Heart left ventricle (tissue), 16 donors: ENCODE measurements around the gene FGD1. TPM values are rescaled to one million over a fixed set of nuclear protein-coding genes. Genes with fewer than 3 reads are reported as not detected.

Experiments used
- ATAC-seq, 4 donors: fragments of 200-7000 bp; cut with Tn5 transposase; one replicate each; pipeline ENCODE4 v1.9.1; 2020 to 2022; ENCODE audit warnings: moderate library complexity in 4 of 4, mild to moderate bottlenecking in 3 of 4, moderate number of reproducible peaks in 1 of 4
- DNase-seq, 5 donors: peaks; one replicate each; pipeline ENCODE4 v3.0.0-alpha.2; 2020
- H3K27ac ChIP-seq, 12 donors: fragments of 200-600 bp; sonication (generic) in 4 of 12; one replicate each; pipeline versions ENCODE4 v1.5.0 to v1.8.0; 2016 to 2022; ENCODE audit warnings: mild to moderate bottlenecking in 2 of 12
- H3K27me3 ChIP-seq, 9 donors: fragments of 200-600 bp; sonication (generic) in 2 of 9; one replicate each; pipeline versions ENCODE4 v1.5.1 to v1.8.0; 2016 to 2022; ENCODE audit warnings: mild to moderate bottlenecking in 3 of 9
- H3K36me3 ChIP-seq, 9 donors: fragments of 200-600 bp; sonication (generic) in 2 of 9; one replicate each; pipeline versions ENCODE4 v1.5.0 to v1.8.0; 2018 to 2022; ENCODE audit warnings: mild to moderate bottlenecking in 2 of 9
- H3K4me1 ChIP-seq, 12 donors: fragments of 200-600 bp; sonication (generic) in 4 of 12; one replicate each; pipeline versions ENCODE4 v1.5.0 to v1.8.0; 2016 to 2022; ENCODE audit warnings: mild to moderate bottlenecking in 3 of 12
- H3K4me3 ChIP-seq, 12 donors: fragments of 200-600 bp; sonication (generic) in 4 of 12; one replicate each; pipeline versions ENCODE4 v1.5.0 to v1.8.0; 2017 to 2022; ENCODE audit warnings: mild to moderate bottlenecking in 9 of 12, moderate library complexity in 4 of 12
- H3K9me3 ChIP-seq, 12 donors: fragments of 200-600 bp; sonication (generic) in 4 of 12; one replicate each; pipeline versions ENCODE4 v1.5.0 to v1.8.0; 2016 to 2022; ENCODE audit warnings: mild to moderate bottlenecking in 1 of 12
- CTCF ChIP-seq, 12 donors: fragments of 200-600 bp; sonication (generic) in 4 of 12; IDR thresholded peaks; one replicate each; pipeline versions ENCODE4 v1.5.0 to v1.8.0; 2018 to 2022; ENCODE audit warnings: antibody characterized with exemption in 12 of 12, mild to moderate bottlenecking in 5 of 12
- POLR2A ChIP-seq, 2 donors: fragments of 450-650 bp; IDR thresholded peaks; one replicate each; pipeline ENCODE4 v1.6.1; 2017; ENCODE audit warnings: antibody characterized with exemption in 2 of 2, mild to moderate bottlenecking in 2 of 2, moderate library complexity in 2 of 2
- WGBS, 4 donors: extraction: QIAGEN DNeasy Blood & Tissue Kit in 2 of 4; methylation state at CpG; one replicate each; pipeline versions ENCODE4 v1.1.5 to v1.1.7; 2013 to 2018; 5-methylcytosine and 5-hydroxymethylcytosine counted together
- intact Hi-C, 10 donors: fragments of 100-400 bp; cut with DNase I; formaldehyde crosslinking; loops; one replicate each; pipeline versions ENCODE4 v1.11.1 to v1.14.2; 2022
- polyA plus RNA-seq, 2 donors: library from polyadenylated mRNA; stranded (reverse); fragments of 200-250 nt; gene quantifications; one replicate each; pipeline ENCODE4 v1.2.3, GENCODE V29; 2013
- total RNA-seq, 9 donors: library from RNA; depleted of rRNA in 2 of 9; stranded (reverse); fragments of >200 nt in 2 of 9; fragmentation: NEBNext Ultra II Directional in 3 of 9; extraction: Animal tissue kit (Norgen Biotek cat#: 25700) in 3 of 9; gene quantifications; one replicate each; pipeline versions ENCODE4 v1.1.0 to v1.2.4, GENCODE V29; 2016 to 2023
- donor health status: ischemic (EF 13 %, LVEDD 7.1; RV severe dilation, severe dysfunction).
- donor health status: healthy with polysubstance abuse.
- donor health status: DM: no; HTN: yes; CAD: no.
- donor health status: DM: no; HTN: no; CAD: no.
- donor health status: ischemic (EF 25% LVEDD 6.9; RV normal size, moderate dysfunction).
- donor health status: ischemic (EF 25% LVEDD 5.7; RV mildly dilated, moderate dysfunction).
- donor health status: healthy.
- donor health status: DM: yes; HTN: yes; CAD: no.
- donor health status: ischemic (EF 35%, LVEDD 5.7; RV mildly dilated, moderate dysfunction).
- donor health status: nonischemic (EF 11% LVEDD 7.7; RV severe dilation, severe dysfunction).
- donor health status: DM: yes; HTN: yes; CAD: no.
- donor health status: PGD.
- donor health status: ischemic (EF 29% LVEDD 5.4; RV normal size, mild dysfunction).
- donor health status: nonischemic (EF 23%, LVEDD 6.1; RV moderate dilation, normal function).

Gene FGD1
- total and polyA plus RNA-seq, 11 donors = 3.9 to 7.5 (median 5.9) TPM

- Histone ChIP-seq H3K36me3 (peaks cover 0 to 26% (median 0%) of the 10 kb centered on the region in 9 donors), H3K27ac (peak overlapping the region in 10 of 12 donors; percentile 67 to 97 (median 84)), H3K9me3 (peaks cover 0 to 5% (median 0%) of the 10 kb centered on the region in 12 donors), H3K4me3 (peak overlapping the region; percentile 39 to 97 (median 72)), H3K4me1 (peaks cover 0 to 18% (median 4%) of the 10 kb centered on the region in 12 donors), H3K27me3 (peaks cover 0 to 4% (median 0%) of the 10 kb centered on the region in 9 donors)
- no peak for TF ChIP-seq CTCF (IDR thresholded peaks at IDR 0.05)
- no peak for TF ChIP-seq POLR2A (IDR thresholded peaks at IDR 0.05)
- intact Hi-C loops = loop anchor here in 5 of 10 donors (2.0 to 10.0 kb wide), 6 partner anchors 33 to 346 kb away; partner anchors contain the start of genes TSR2 (in 3 of the 5), FAM120C (in 1 of the 5) and FGD1 (in 1 of the 5)
- ATAC-seq (peak; percentile 24 to 61 (median 45)), DNase-seq (no peak)
- 0 to 53% (median 25%) methylated on average over 22 of the region's 22 CpGs for WGBS, 4 donors
These were observed 34.4 kb upstream of the FGD1 start for GRCh38 chrX:54530357-54530900.

GRCh38 chrX:54529552-54530356 lies 33.7 kb upstream of the FGD1 start, which contains the start of gene GNL3L:
TSS of gene GNL3L (plus strand) at chrX:54530219. CDS start at chrX:54532567, 2,348 bp downstream.
- 1 to 43% (median 21%) methylated on average over 33 to 50 of the region's 51 CpGs for WGBS, 4 donors
- peaks cover 0 to 4% (median 0%) of the 10 kb centered on the region in 9 donors for H3K27me3 ChIP-seq
- TF ChIP-seq POLR2A (IDR thresholded peaks at IDR 0.05) (peak in 1 of 2 donors; percentile 55), CTCF (IDR thresholded peaks at IDR 0.05) (no peak)
- peak within 1 kb of the TSS; percentile 80 to 97 (median 84) for H3K27ac ChIP-seq
- peak; percentile 90 to 97 (median 94) for ATAC-seq
- peaks cover 0 to 21% (median 0%) of the 10 kb centered on the region in 9 donors for H3K36me3 ChIP-seq
- peaks cover 0 to 5% (median 0%) of the 10 kb centered on the region in 12 donors for H3K9me3 ChIP-seq
- intact Hi-C loops = loop anchor here in 5 of 10 donors (2.0 to 10.0 kb wide), 7 partner anchors 32 to 345 kb away; partner anchors contain the start of genes TSR2 (in 3 of the 5), FAM120C (in 1 of the 5) and FGD1 (in 1 of the 5)
- H3K4me1 ChIP-seq = peaks cover 0 to 18% (median 4%) of the 10 kb centered on the region in 12 donors
- DNase-seq = peak; percentile 86 to 92 (median 89)
- H3K4me3 ChIP-seq = peak within 1 kb of the TSS; percentile 39 to 97 (median 72)

GRCh38 chrX:54529151-54529550 lies 33.1 kb upstream of the FGD1 start:
- no peak for DNase-seq
- TF ChIP-seq POLR2A (IDR thresholded peaks at IDR 0.05) = no peak
- no peak for TF ChIP-seq CTCF (IDR thresholded peaks at IDR 0.05)
- Histone ChIP-seq H3K27me3 (peaks cover 0 to 4% (median 0%) of the 10 kb centered on the region in 9 donors), H3K4me1 (peaks cover 0 to 18% (median 4%) of the 10 kb centered on the region in 12 donors), H3K36me3 (peaks cover 0 to 18% (median 0%) of the 10 kb centered on the region in 9 donors), H3K27ac (peak overlapping the region in 11 of 12 donors; percentile 80 to 97 (median 85)), H3K9me3 (peaks cover 0 to 5% (median 0%) of the 10 kb centered on the region in 12 donors), H3K4me3 (peak overlapping the region in 11 of 12 donors; percentile 39 to 97 (median 74))
- intact Hi-C loops = loop anchor here in 1 of 10 donors (2.0 kb wide), 1 partner anchor 46 kb away; no protein-coding TSS in a partner anchor
- ATAC-seq = no peak
- WGBS, 4 donors = 47 to 63% (median 48%) methylated on average over 3 of the region's 3 CpGs
